ENCODE measurements around the gene TSPAN9. TPM values are rescaled to one million over a fixed set of nuclear protein-coding genes. Genes with fewer than 3 reads are reported as not detected.

Gene TSPAN9
- total and polyA plus RNA-seq, 10 of the 15 experiments (the other 5 are each of a cell fraction or from before 2014, with no cell fraction given), result 0.03 to 1.0 (median 0.12) TPM; not detected in 5

DNA sequence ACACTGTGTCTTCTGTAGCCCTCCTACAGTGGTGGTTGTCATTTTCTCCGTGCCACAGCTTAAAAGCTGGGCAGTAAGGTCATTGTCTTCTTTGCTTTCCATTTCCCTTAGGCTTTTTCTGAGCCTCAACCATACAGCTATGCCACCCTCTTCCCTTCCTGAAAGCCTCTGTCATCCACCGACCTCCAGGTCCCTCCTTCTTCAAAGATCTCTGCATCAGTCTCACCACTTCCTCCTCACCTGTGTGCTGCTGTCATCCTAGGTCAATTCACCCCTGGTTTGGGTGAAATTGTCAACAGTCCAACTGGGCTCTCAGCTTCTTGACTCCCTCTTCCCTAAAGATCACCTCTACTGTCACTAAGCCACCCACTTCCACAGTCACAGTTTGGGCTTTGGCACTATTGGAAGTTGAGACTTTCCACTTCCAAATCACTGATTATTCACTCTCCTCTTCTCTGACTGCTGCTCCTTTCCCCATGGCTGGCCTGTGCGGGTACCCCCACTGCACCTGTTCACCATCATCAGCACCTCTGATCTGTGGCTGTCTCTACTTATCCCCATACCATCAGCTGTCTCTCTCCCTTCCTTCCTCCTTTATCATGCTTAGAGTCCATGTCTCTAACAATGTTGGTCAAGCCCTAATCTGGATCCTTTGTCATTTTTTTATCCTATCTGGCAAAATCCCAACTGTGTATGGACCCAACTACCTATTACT, 15.5 kb upstream of the TSPAN9 start:
- DNase-seq (ENCODE audit: low read depth, low spot score), result no peak
- CTCF ChIA-PET, result no interaction called here
- WGBS (ENCODE audit: insufficient coverage, insufficient replicate concordance, low lambda C conversion rate, missing lambda C conversion rate), result 17% methylated on average over 3 of the region's 3 CpGs
- H3K27me3 ChIP-seq (replicated peaks in 1 of 2; ENCODE audit: control insufficient read depth in 2 of 2, insufficient read depth in 2 of 2, low read length in 1 of 2), result peaks cover 0 to 4% of the 10 kb centered on the region in 2 experiments; a peak in 2 of 4 replicates
- no peaks in the 10 kb centered on the region for H3K79me2 ChIP-seq (ENCODE audit: control insufficient read depth, insufficient read depth, low read length)
- RAD21 ChIA-PET (ENCODE audit: unreplicated experiment), result no interaction called here
- no TSS peak for BruUV-seq (replicated peaks)
- no peaks in the 10 kb centered on the region for H4K20me1 ChIP-seq (ENCODE audit: control insufficient read depth, insufficient read depth)
- POLR2A ChIA-PET, result no interaction called here
- no peak overlapping the region for H3K4me2 ChIP-seq (ENCODE audit: control insufficient read depth, insufficient read depth)
- H3K4me1 ChIP-seq (ENCODE audit: control insufficient read depth, insufficient read depth, low read length), result no peaks in the 10 kb centered on the region
- no peaks in the 10 kb centered on the region for H3K36me3 ChIP-seq (ENCODE audit: control insufficient read depth in 2 of 2, insufficient read depth in 2 of 2, low read length in 1 of 2)
- no peak for FAIRE-seq
- intact Hi-C loops (cut with micrococcal nuclease; ENCODE audit: unreplicated experiment) (no loop called here), in situ Hi-C loops (cut with MboI) (no loop called here)
- H3K9ac ChIP-seq (ENCODE audit: control insufficient read depth, insufficient read depth, low read length), result no peak overlapping the region
- no peak overlapping the region for H2AFZ ChIP-seq (ENCODE audit: control insufficient read depth, low read depth, low read length)
- no peak for ATAC-seq
- SMC1A ChIA-PET (ENCODE audit: uncharacterized antibody, unreplicated experiment), result interaction anchor here (0.6 kb wide), 1 partner anchor 562 kb away, joined by 3 read pairs; no protein-coding TSS in a partner anchor
- no peak overlapping the region for H3K27ac ChIP-seq (ENCODE audit: control insufficient read depth, insufficient read depth)
- H3K4me3 ChIP-seq, result no peak overlapping the region
- no peaks in the 10 kb centered on the region for H3K9me3 ChIP-seq (replicated peaks; ENCODE audit: control insufficient read depth, insufficient read depth, low read length)
- TF ChIP-seq, protein P1, sequence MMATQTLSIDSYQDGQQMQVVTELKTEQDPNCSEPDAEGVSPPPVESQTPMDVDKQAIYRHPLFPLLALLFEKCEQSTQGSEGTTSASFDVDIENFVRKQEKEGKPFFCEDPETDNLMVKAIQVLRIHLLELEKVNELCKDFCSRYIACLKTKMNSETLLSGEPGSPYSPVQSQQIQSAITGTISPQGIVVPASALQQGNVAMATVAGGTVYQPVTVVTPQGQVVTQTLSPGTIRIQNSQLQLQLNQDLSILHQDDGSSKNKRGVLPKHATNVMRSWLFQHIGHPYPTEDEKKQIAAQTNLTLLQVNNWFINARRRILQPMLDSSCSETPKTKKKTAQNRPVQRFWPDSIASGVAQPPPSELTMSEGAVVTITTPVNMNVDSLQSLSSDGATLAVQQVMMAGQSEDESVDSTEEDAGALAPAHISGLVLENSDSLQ (IDR thresholded peaks at IDR 0.05), result no peak
- TF ChIP-seq, protein P2, sequence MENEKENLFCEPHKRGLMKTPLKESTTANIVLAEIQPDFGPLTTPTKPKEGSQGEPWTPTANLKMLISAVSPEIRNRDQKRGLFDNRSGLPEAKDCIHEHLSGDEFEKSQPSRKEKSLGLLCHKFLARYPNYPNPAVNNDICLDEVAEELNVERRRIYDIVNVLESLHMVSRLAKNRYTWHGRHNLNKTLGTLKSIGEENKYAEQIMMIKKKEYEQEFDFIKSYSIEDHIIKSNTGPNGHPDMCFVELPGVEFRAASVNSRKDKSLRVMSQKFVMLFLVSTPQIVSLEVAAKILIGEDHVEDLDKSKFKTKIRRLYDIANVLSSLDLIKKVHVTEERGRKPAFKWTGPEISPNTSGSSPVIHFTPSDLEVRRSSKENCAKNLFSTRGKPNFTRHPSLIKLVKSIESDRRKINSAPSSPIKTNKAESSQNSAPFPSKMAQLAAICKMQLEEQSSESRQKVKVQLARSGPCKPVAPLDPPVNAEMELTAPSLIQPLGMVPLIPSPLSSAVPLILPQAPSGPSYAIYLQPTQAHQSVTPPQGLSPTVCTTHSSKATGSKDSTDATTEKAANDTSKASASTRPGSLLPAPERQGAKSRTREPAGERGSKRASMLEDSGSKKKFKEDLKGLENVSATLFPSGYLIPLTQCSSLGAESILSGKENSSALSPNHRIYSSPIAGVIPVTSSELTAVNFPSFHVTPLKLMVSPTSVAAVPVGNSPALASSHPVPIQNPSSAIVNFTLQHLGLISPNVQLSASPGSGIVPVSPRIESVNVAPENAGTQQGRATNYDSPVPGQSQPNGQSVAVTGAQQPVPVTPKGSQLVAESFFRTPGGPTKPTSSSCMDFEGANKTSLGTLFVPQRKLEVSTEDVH (IDR thresholded peaks at IDR 0.05; ENCODE audit: low read depth, partially characterized antibody), result no peak
- TF ChIP-seq, protein P3, sequence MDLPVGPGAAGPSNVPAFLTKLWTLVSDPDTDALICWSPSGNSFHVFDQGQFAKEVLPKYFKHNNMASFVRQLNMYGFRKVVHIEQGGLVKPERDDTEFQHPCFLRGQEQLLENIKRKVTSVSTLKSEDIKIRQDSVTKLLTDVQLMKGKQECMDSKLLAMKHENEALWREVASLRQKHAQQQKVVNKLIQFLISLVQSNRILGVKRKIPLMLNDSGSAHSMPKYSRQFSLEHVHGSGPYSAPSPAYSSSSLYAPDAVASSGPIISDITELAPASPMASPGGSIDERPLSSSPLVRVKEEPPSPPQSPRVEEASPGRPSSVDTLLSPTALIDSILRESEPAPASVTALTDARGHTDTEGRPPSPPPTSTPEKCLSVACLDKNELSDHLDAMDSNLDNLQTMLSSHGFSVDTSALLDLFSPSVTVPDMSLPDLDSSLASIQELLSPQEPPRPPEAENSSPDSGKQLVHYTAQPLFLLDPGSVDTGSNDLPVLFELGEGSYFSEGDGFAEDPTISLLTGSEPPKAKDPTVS (IDR thresholded peaks at IDR 0.05; ENCODE audit: low read depth, low read length), result no peak
- TF ChIP-seq YY1 (IDR thresholded peaks at IDR 0.05; ENCODE audit: low read depth, low read length) (no peak), CEBPB (IDR thresholded peaks at IDR 0.05; ENCODE audit: borderline replicate concordance in 1 of 2, low read depth in 2 of 2, low read length in 2 of 2) (no peak), NR2C2 (IDR thresholded peaks at IDR 0.05; ENCODE audit: borderline replicate concordance, control insufficient read depth, insufficient read length, low read depth) (no peak), POU2F2 (IDR thresholded peaks at IDR 0.05; ENCODE audit: borderline replicate concordance, low read depth, low read length) (no peak), FOXK2 (IDR thresholded peaks at IDR 0.05) (no peak)
- TF ChIP-seq, protein P4, sequence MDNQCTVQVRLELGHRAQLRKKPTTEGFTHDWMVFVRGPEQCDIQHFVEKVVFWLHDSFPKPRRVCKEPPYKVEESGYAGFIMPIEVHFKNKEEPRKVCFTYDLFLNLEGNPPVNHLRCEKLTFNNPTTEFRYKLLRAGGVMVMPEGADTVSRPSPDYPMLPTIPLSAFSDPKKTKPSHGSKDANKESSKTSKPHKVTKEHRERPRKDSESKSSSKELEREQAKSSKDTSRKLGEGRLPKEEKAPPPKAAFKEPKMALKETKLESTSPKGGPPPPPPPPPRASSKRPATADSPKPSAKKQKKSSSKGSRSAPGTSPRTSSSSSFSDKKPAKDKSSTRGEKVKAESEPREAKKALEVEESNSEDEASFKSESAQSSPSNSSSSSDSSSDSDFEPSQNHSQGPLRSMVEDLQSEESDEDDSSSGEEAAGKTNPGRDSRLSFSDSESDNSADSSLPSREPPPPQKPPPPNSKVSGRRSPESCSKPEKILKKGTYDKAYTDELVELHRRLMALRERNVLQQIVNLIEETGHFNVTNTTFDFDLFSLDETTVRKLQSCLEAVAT (IDR thresholded peaks at IDR 0.05), result no peak
- TF ChIP-seq, protein P5, sequence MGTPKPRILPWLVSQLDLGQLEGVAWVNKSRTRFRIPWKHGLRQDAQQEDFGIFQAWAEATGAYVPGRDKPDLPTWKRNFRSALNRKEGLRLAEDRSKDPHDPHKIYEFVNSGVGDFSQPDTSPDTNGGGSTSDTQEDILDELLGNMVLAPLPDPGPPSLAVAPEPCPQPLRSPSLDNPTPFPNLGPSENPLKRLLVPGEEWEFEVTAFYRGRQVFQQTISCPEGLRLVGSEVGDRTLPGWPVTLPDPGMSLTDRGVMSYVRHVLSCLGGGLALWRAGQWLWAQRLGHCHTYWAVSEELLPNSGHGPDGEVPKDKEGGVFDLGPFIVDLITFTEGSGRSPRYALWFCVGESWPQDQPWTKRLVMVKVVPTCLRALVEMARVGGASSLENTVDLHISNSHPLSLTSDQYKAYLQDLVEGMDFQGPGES (IDR thresholded peaks at IDR 0.05), result no peak
- TF ChIP-seq, protein P6, sequence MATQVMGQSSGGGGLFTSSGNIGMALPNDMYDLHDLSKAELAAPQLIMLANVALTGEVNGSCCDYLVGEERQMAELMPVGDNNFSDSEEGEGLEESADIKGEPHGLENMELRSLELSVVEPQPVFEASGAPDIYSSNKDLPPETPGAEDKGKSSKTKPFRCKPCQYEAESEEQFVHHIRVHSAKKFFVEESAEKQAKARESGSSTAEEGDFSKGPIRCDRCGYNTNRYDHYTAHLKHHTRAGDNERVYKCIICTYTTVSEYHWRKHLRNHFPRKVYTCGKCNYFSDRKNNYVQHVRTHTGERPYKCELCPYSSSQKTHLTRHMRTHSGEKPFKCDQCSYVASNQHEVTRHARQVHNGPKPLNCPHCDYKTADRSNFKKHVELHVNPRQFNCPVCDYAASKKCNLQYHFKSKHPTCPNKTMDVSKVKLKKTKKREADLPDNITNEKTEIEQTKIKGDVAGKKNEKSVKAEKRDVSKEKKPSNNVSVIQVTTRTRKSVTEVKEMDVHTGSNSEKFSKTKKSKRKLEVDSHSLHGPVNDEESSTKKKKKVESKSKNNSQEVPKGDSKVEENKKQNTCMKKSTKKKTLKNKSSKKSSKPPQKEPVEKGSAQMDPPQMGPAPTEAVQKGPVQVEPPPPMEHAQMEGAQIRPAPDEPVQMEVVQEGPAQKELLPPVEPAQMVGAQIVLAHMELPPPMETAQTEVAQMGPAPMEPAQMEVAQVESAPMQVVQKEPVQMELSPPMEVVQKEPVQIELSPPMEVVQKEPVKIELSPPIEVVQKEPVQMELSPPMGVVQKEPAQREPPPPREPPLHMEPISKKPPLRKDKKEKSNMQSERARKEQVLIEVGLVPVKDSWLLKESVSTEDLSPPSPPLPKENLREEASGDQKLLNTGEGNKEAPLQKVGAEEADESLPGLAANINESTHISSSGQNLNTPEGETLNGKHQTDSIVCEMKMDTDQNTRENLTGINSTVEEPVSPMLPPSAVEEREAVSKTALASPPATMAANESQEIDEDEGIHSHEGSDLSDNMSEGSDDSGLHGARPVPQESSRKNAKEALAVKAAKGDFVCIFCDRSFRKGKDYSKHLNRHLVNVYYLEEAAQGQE (IDR thresholded peaks at IDR 0.05; ENCODE audit: low read depth, low read length), result no peak
